T-helper 17 cell (primary cell): ENCODE data around the gene C1orf105. TPM values are rescaled to one million over a fixed set of nuclear protein-coding genes. Genes with fewer than 3 reads are reported as not detected.
"Not testable (repeated sequence)": the region's sequence is repeated elsewhere in the genome, so short reads cannot be mapped to it uniquely, and the experiment has no call there.

Source experiments
- ATAC-seq: fragments of 150-1000 bp; cut with Tn5 transposase; 2 replicates; pipeline ENCODE4 v1.10.0; 2021; ENCODE audit warnings: mild to moderate bottlenecking, moderate library complexity
- DNase-seq, 3 donors: peaks; one replicate each; pipeline versions ENCODE4 v3.0.0 to v3.0.0-alpha.2; 2020 to 2021
- H3K9me3 ChIP-seq: one replicate; pipeline ENCODE4 v1.7.0; 2013; ENCODE audit warnings: low read length, mild to moderate bottlenecking; ENCODE audit not compliant: control insufficient read depth, poor library complexity, severe bottlenecking
- H3K27ac Mint-ChIP-seq: one replicate; pipeline ENCODE4 v1.8.0; 2022; ENCODE audit warnings: mild to moderate bottlenecking, moderate library complexity, mixed read lengths
- H3K27me3 Mint-ChIP-seq: one replicate; pipeline ENCODE4 v1.8.0; 2022; ENCODE audit warnings: mixed read lengths
- H3K36me3 Mint-ChIP-seq: one replicate; pipeline ENCODE4 v1.8.0; 2022; ENCODE audit warnings: low read depth, mixed read lengths
- H3K4me1 Mint-ChIP-seq: one replicate; pipeline ENCODE4 v1.8.0; 2022; ENCODE audit warnings: mild to moderate bottlenecking, mixed read lengths
- H3K4me3 Mint-ChIP-seq: one replicate; pipeline ENCODE4 v1.8.0; 2022; ENCODE audit warnings: mild to moderate bottlenecking, moderate library complexity, mixed read lengths
- total RNA-seq, 4 donors: library from RNA in 2 of 4; stranded (reverse) in 2 of 4; gene quantifications; one replicate each; pipeline ENCODE4 v1.2.3 and lab custom pipeline; 2022 to 2026

Gene C1orf105
- total RNA-seq, 2 donors from 2014 or later: not detected

DNA sequence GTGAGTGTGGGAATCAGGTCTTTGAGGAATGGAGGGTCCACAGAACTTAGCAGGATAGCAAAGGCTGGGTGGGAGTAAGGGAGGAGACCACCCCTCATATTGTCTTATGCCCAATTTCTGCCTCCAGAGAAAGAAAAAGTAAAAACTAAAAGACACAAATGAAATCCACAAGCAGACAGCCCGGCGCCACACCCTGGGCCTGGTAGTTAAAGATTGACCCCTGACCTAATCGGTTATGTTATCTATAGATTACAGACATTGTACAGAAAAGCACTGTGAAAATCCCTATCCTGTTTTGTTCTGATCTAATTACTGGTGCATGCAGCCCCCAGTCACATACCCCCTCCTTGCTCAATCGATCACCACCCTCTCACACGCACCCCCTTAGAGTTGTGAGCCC lies 75.6 kb downstream of the C1orf105 start:
- H3K27me3 Mint-ChIP-seq: peaks cover 10% of the 10 kb centered on the region
- not testable (repeated sequence) for H3K9me3 ChIP-seq, ATAC-seq, H3K27ac Mint-ChIP-seq, H3K4me1 Mint-ChIP-seq, H3K36me3 Mint-ChIP-seq, DNase-seq, H3K4me3 Mint-ChIP-seq

GRCh38 chr1:172496678-172497077 lies 76.2 kb downstream of the C1orf105 start:
- no peaks in the 10 kb centered on the region for H3K9me3 ChIP-seq
- Mint-ChIP-seq H3K4me3 (no peak overlapping the region), H3K36me3 (no peaks in the 10 kb centered on the region), H3K27ac (no peak overlapping the region), H3K4me1 (no peaks in the 10 kb centered on the region), H3K27me3 (peaks cover 10% of the 10 kb centered on the region)
- no peak for DNase-seq
- no peak for ATAC-seq

DNA sequence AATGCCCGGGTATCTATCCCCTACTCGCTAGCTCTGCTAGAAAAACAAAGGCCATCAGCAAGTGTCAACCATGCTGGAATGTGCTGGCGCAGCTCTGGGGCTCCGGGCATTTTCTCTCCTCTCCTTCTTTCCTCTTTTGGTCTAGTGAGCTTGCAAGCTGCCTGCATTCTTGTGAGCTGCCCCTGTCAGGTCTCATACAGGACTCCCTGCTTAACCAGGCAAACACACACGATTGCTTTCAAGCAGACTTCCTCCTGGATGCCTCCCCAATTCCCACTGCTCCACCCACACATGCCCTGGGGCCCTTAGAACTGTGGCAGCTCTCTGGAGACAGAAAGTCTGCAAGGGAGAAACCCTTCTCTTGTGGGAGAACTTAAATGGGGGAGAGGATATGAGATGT lies 76.7 kb downstream of the C1orf105 start:
- no peaks in the 10 kb centered on the region for H3K36me3 Mint-ChIP-seq
- no peak overlapping the region for H3K4me3 Mint-ChIP-seq
- H3K4me1 Mint-ChIP-seq: no peaks in the 10 kb centered on the region
- no peak for ATAC-seq
- H3K27me3 Mint-ChIP-seq: peaks cover 10% of the 10 kb centered on the region
- no peak for DNase-seq
- H3K9me3 ChIP-seq: no peaks in the 10 kb centered on the region
- H3K27ac Mint-ChIP-seq: no peak overlapping the region

- no peak for DNase-seq
- H3K27me3 Mint-ChIP-seq: peaks cover 16% of the 10 kb centered on the region
- no peak overlapping the region for H3K4me3 Mint-ChIP-seq
- no peak for ATAC-seq
- H3K36me3 Mint-ChIP-seq: peaks cover 3% of the 10 kb centered on the region
- H3K27ac Mint-ChIP-seq: no peak overlapping the region
- no peaks in the 10 kb centered on the region for H3K4me1 Mint-ChIP-seq
- H3K9me3 ChIP-seq: no peaks in the 10 kb centered on the region
Measured at GRCh38 chr1:172498857-172499256, 78.4 kb downstream of the C1orf105 start.

- DNase-seq: no peak
- peaks cover 24% of the 10 kb centered on the region for H3K27me3 Mint-ChIP-seq
- no peak overlapping the region for H3K27ac Mint-ChIP-seq
- H3K4me1 Mint-ChIP-seq: no peaks in the 10 kb centered on the region
- no peak for ATAC-seq
- no peak overlapping the region for H3K4me3 Mint-ChIP-seq
- H3K36me3 Mint-ChIP-seq: peaks cover 3% of the 10 kb centered on the region
- H3K9me3 ChIP-seq: no peaks in the 10 kb centered on the region
Measured at GRCh38 chr1:172499636-172500141, 79.2 kb downstream of the C1orf105 start.

DNA sequence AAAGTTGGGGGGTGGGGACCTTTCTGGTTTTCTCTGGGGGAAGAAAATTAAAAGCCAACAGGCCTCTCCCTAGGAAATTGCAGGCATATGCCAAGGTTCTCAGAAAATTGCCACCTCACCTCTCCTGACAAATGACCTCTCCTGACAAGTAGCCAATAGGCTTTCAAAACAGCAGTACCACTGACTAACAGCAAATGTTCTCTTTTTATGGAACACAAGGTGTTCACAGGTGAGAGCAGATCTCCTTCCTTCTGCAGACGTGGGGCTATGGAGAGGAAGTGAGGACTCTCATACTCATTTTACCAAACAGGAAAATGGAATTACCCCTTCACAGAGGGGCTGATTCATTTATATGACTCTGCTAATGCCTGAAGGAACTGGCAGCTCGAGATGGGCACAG lies 79.7 kb downstream of the C1orf105 start:
- ATAC-seq: no peak
- no peak overlapping the region for H3K4me3 Mint-ChIP-seq
- no peaks in the 10 kb centered on the region for H3K4me1 Mint-ChIP-seq
- H3K27me3 Mint-ChIP-seq: peaks cover 26% of the 10 kb centered on the region
- H3K27ac Mint-ChIP-seq: no peak overlapping the region
- no peak for DNase-seq
- no peaks in the 10 kb centered on the region for H3K9me3 ChIP-seq
- H3K36me3 Mint-ChIP-seq: peaks cover 3% of the 10 kb centered on the region

DNA sequence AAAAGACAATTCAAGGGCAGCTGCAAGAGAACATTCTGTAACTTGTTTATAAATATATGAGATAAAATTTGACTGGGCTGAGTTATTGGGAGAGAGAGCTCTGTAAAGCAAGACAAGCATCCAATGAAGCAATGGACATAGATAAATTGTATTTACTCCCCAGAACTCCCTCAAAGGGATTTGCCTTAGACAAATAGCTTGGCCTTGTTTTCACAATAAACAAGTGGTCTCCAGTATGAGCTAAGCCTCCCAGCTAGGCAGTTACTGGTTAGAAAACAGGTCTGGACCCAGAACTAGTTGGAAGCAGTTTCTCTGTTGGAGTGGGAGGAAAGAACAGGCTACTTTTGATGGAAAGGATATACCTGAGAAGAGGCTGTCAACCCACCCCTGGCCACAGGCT lies 87.3 kb downstream of the C1orf105 start:
- ATAC-seq (no peak), DNase-seq (no peak)
- H3K4me3 Mint-ChIP-seq: no peak overlapping the region
- peaks cover 5% of the 10 kb centered on the region for H3K36me3 Mint-ChIP-seq
- H3K27me3 Mint-ChIP-seq: peaks cover 23% of the 10 kb centered on the region
- no peaks in the 10 kb centered on the region for H3K4me1 Mint-ChIP-seq
- no peak overlapping the region for H3K27ac Mint-ChIP-seq
- H3K9me3 ChIP-seq: no peaks in the 10 kb centered on the region

DNA sequence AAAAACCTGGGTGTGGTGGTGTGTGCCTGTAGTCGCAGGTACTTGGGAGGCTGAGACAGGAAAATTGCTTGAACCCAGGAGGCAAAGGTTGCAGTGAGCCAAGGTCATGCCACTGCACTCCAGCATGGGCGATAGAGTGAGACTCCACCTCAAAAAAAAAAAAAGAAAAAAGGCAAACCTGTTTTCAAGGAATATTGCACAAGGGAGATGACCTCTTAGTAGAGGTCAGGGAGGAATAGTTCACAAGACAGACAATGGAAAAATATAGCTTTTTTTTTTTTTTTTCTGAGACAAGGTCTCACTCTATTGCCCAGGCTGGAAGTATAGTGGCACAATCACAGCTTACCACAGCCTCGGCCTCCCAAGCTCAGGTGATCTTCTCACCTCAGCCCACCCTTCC lies 90.0 kb downstream of the C1orf105 start:
- ATAC-seq (no peak), DNase-seq (no peak)
- Mint-ChIP-seq H3K4me1 (no peaks in the 10 kb centered on the region), H3K27ac (no peak overlapping the region), H3K27me3 (peaks cover 12% of the 10 kb centered on the region), H3K4me3 (no peak overlapping the region), H3K36me3 (peaks cover 3% of the 10 kb centered on the region)
- no peaks in the 10 kb centered on the region for H3K9me3 ChIP-seq

DNA sequence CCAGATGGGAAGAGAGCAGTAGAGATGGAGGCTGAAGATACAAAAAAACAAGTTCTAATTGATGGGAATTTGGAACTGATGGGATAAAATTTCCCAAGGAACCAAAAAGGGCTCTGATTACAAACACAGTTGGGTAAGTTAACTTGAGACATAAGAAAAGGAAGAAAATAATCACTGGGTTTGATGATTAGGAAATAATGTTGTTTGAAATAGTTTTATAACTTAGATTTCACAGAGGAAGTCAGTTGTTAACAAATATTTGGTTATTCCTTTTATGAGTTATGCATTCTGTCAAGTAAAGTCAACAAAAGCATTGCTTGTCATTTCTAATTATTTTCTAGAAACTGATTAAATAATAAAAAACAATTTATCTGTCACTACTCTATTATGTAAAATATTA lies 92.1 kb downstream of the C1orf105 start:
- Mint-ChIP-seq H3K36me3 (no peaks in the 10 kb centered on the region), H3K4me1 (no peaks in the 10 kb centered on the region), H3K27ac (no peak overlapping the region), H3K4me3 (no peak overlapping the region), H3K27me3 (peaks cover 12% of the 10 kb centered on the region)
- DNase-seq: no peak
- ATAC-seq: no peak
- no peaks in the 10 kb centered on the region for H3K9me3 ChIP-seq

- H3K27ac Mint-ChIP-seq: no peak overlapping the region
- no peaks in the 10 kb centered on the region for H3K4me1 Mint-ChIP-seq
Measured at GRCh38 chr1:172513479-172513878, 93.0 kb downstream of the C1orf105 start.

GRCh38 chr1:172514108-172514507 lies 93.6 kb downstream of the C1orf105 start:
- H3K4me3 Mint-ChIP-seq: no peak overlapping the region
- H3K36me3 Mint-ChIP-seq: no peaks in the 10 kb centered on the region
- H3K27me3 Mint-ChIP-seq: peaks cover 9% of the 10 kb centered on the region
- H3K9me3 ChIP-seq: no peaks in the 10 kb centered on the region
- H3K4me1 Mint-ChIP-seq: no peaks in the 10 kb centered on the region
- DNase-seq (no peak), ATAC-seq (no peak)
- H3K27ac Mint-ChIP-seq: no peak overlapping the region

More at GRCh38 chr1:172513479-172513878, 93.0 kb downstream of the C1orf105 start:
- no peaks in the 10 kb centered on the region for H3K9me3 ChIP-seq
- Mint-ChIP-seq H3K27me3 (peaks cover 5% of the 10 kb centered on the region), H3K36me3 (no peaks in the 10 kb centered on the region), H3K4me3 (no peak overlapping the region)
- ATAC-seq: no peak
- no peak for DNase-seq

DNA sequence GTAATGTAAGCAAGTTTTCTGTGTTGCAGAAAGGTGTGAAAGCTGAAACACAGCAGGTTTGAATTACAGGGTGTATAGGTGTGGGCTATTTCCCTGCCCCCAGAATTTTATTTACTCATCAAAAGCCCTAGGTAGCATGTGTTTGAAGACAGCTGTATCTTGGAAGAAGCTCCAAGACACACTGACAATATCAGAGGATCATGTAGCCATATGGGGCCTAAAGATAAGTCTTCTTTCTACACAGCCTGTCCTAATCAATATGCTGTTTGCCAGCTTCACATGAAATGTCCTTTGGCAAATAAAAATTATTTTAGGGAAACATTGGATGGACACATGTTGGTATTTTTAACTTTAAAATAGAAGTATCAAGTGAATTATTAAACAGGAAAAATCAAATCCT lies 95.0 kb downstream of the C1orf105 start:
- H3K9me3 ChIP-seq: no peaks in the 10 kb centered on the region
- Mint-ChIP-seq H3K27ac (no peak overlapping the region), H3K36me3 (no peaks in the 10 kb centered on the region), H3K4me1 (no peaks in the 10 kb centered on the region), H3K4me3 (no peak overlapping the region), H3K27me3 (peaks cover 10% of the 10 kb centered on the region)
- DNase-seq (no peak), ATAC-seq (no peak)

DNA sequence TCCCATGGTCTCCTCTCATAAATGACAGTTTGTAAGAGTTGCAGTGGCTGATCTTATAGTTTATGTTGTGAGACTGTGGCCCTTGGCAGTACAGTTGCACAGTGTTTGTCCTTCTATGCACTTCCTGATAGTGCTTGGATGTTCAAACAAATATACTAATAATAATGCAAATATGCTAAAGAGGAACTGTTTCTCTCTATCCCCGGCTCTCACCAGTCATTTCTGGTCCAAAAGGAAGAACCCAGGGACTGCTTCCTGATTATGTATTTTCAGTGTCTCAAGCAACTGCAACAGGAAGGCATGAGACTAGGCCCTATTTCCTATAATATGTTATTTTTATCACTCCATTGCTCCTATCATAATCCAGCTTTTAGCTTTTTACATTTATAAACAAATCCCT lies 95.4 kb downstream of the C1orf105 start:
- no peaks in the 10 kb centered on the region for H3K4me1 Mint-ChIP-seq
- no peak for DNase-seq
- no peaks in the 10 kb centered on the region for H3K36me3 Mint-ChIP-seq
- peaks cover 10% of the 10 kb centered on the region for H3K27me3 Mint-ChIP-seq
- no peak overlapping the region for H3K4me3 Mint-ChIP-seq
- no peak for ATAC-seq
- no peak overlapping the region for H3K27ac Mint-ChIP-seq
- no peaks in the 10 kb centered on the region for H3K9me3 ChIP-seq

- Mint-ChIP-seq H3K27me3 (peaks cover 10% of the 10 kb centered on the region), H3K4me3 (no peak overlapping the region), H3K27ac (no peak overlapping the region), H3K4me1 (no peaks in the 10 kb centered on the region), H3K36me3 (no peaks in the 10 kb centered on the region)
- DNase-seq (no peak), ATAC-seq (no peak)
- no peaks in the 10 kb centered on the region for H3K9me3 ChIP-seq
Measured at GRCh38 chr1:172517081-172517480, 96.6 kb downstream of the C1orf105 start.
